Measurements from ENCODE around the gene ARMC6. TPM values are rescaled to one million over a fixed set of nuclear protein-coding genes. Genes with fewer than 3 reads are reported as not detected.

Gene ARMC6
- total RNA-seq, 4 donors from 2014 or later, result 12.0 to 32.3 (median 15.6) TPM

DNA sequence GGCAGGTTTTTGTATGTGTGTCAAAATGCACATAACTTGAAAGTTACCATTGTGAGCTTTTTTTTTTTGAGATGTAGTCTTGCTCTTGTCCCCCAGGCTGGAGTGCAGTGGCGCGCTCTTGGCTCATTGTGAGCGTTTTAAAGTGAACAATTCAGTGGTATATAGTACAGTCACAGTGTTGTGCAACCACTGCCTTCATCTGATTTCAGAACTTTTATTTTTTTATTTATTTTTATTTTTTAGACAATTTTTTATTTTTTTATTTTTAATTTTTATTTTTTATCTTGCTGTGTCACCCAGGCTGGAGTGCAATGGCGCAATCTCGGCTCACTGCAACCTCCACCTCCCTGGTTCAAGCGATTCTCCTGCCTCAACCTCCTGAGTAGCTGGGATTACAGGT is 45.4 kb downstream of the ARMC6 start:
- H3K27ac ChIP-seq, result no peak overlapping the region
- no peak for DNase-seq
- no peaks in the 10 kb centered on the region for H3K9me3 ChIP-seq
- no peak for TF ChIP-seq POLR2A (IDR thresholded peaks at IDR 0.05)
- TF ChIP-seq, protein P1, sequence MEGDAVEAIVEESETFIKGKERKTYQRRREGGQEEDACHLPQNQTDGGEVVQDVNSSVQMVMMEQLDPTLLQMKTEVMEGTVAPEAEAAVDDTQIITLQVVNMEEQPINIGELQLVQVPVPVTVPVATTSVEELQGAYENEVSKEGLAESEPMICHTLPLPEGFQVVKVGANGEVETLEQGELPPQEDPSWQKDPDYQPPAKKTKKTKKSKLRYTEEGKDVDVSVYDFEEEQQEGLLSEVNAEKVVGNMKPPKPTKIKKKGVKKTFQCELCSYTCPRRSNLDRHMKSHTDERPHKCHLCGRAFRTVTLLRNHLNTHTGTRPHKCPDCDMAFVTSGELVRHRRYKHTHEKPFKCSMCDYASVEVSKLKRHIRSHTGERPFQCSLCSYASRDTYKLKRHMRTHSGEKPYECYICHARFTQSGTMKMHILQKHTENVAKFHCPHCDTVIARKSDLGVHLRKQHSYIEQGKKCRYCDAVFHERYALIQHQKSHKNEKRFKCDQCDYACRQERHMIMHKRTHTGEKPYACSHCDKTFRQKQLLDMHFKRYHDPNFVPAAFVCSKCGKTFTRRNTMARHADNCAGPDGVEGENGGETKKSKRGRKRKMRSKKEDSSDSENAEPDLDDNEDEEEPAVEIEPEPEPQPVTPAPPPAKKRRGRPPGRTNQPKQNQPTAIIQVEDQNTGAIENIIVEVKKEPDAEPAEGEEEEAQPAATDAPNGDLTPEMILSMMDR (IDR thresholded peaks at IDR 0.05), result no peak
- H3K4me1 ChIP-seq, result no peaks in the 10 kb centered on the region
- no peak overlapping the region for H3K4me3 ChIP-seq
- no peaks in the 10 kb centered on the region for H3K27me3 ChIP-seq
- intact Hi-C loops (cut with DNase I; ENCODE audit: low total_unique reads), result no loop called here
- H3K36me3 ChIP-seq, result no peaks in the 10 kb centered on the region

DNA sequence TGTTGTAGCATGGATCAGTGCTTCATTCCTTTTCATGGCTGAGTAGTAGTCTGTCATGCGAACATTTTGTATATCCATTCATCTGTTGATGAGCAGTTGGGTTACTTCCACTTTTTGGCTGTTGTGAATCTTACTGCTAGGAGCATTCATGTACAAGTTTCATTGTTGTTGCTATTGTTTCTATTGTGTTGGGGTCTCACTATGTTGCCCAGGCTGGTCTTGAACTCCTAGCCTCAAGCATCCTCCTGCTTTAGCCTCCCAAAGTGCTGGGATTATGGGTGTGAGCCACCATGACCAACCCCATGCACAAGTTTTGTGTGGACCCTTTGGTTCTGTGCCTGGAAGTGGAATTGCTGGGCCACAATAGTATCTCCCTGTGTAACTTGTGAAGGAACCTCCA is 46.2 kb downstream of the ARMC6 start:
- DNase-seq, result no peak
- Histone ChIP-seq H3K27ac (no peak overlapping the region), H3K4me1 (no peaks in the 10 kb centered on the region), H3K27me3 (no peaks in the 10 kb centered on the region), H3K4me3 (no peak overlapping the region), H3K36me3 (no peaks in the 10 kb centered on the region), H3K9me3 (no peaks in the 10 kb centered on the region)
- intact Hi-C loops (cut with DNase I; ENCODE audit: low total_unique reads), result no loop called here
- TF ChIP-seq, protein P1 (IDR thresholded peaks at IDR 0.05), result no peak
- TF ChIP-seq POLR2A (IDR thresholded peaks at IDR 0.05), result no peak

DNA sequence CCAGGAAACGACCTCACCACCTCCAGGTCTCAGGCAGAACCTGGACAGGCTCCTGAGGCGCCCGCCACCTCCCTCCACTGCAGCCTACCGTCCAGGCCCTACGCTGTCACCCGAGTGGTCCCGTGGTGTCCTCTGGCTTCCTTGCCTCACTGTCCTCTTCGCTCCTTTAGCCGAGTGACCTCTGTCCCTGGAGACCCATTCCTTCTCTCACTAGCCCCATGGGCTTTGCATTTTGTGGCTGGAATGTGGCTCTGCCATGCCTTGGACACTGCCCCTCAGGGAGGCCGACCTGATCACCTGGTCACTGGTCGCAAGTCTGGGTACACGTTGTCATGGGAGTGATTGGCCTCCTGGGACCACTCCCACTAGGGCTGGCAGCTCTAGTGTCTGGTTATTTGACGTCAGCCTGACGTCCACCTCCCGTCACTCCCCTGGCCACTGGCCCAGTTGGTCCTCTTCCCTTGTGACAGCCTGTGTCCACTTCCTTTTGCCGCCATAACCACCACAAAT is 48.3 kb downstream of the ARMC6 start:
- Histone ChIP-seq H3K36me3 (no peaks in the 10 kb centered on the region), H3K4me3 (no peak overlapping the region), H3K27me3 (no peaks in the 10 kb centered on the region), H3K9me3 (no peaks in the 10 kb centered on the region), H3K27ac (peak overlapping the region in 1 of 2 donors; percentile 20), H3K4me1 (no peaks in the 10 kb centered on the region)
- TF ChIP-seq, protein P1 (IDR thresholded peaks at IDR 0.05), result no peak
- TF ChIP-seq POLR2A (IDR thresholded peaks at IDR 0.05), result no peak
- intact Hi-C loops (cut with DNase I; ENCODE audit: low total_unique reads), result no loop called here
- DNase-seq, result peak; percentile 46

DNA sequence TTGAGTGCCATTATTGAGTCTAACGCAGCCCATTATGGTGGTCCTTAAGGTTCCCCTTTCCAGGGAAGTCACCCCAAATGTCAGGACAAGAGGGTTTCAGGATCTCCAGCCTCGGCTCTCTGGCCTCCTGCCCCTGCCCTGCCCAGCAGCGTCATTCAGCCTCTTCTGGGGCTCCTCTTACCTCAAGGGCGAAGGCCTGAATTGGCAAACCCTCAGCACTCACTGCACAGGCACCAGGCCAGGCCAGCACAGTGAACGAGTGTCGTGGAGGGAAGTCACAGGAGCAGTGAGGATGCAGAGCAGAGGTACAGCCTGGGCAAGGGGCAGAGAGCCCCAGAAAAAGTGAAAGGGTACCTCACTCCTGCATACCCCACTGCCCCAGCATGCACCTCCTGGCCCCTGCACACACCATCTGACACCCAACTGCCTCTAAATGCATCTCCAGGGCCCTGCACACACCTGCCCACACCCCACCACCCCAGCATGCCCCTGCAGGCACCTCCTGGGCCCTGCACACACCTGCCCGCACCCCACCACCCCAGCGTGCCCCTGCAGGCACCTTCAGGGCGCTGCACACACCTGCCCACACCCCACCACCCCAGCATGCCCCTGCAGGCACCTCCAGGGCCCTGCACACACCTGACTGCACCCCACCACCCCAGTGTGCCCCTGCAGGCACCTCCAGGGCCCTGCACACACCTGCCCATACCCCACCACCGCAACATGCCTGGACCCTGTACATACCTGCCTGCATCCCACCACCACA is 50.2 kb downstream of the ARMC6 start:
- Histone ChIP-seq H3K9me3 (no peaks in the 10 kb centered on the region), H3K4me3 (no peak overlapping the region), H3K4me1 (no peaks in the 10 kb centered on the region), H3K36me3 (no peaks in the 10 kb centered on the region), H3K27me3 (no peaks in the 10 kb centered on the region), H3K27ac (no peak overlapping the region)
- TF ChIP-seq POLR2A (IDR thresholded peaks at IDR 0.05), result no peak
- TF ChIP-seq, protein P1 (IDR thresholded peaks at IDR 0.05), result no peak
- no peak for DNase-seq
- intact Hi-C loops (cut with DNase I; ENCODE audit: low total_unique reads), result no loop called here

DNA sequence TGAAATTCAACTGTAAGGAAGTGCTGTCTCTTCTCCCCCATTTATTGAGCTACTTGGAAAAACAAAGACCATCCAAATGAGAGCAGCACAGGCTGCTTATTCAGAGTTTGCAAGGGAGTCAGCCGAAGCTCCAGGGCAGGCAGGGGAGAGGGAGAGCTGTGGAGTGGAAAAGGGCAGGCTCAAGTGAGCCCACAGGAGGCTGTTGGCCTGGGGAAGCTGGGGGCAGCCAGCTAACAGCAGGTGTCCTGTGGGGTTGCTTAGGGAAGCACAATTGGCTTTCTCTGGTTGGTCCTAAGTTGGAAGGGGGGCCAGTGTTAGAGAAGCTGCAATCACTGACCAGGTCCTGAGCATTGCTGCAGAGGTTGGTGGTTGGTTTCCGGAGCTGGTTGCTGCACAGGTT is 54.3 kb downstream of the ARMC6 start:
- DNase-seq, result no peak
- intact Hi-C loops (cut with DNase I; ENCODE audit: low total_unique reads), result no loop called here
- Histone ChIP-seq H3K36me3 (no peaks in the 10 kb centered on the region), H3K4me3 (no peak overlapping the region), H3K27me3 (no peaks in the 10 kb centered on the region), H3K4me1 (no peaks in the 10 kb centered on the region), H3K27ac (no peak overlapping the region), H3K9me3 (no peaks in the 10 kb centered on the region)
- TF ChIP-seq, protein P1 (IDR thresholded peaks at IDR 0.05), result no peak
- TF ChIP-seq POLR2A (IDR thresholded peaks at IDR 0.05), result no peak

All from uterus (tissue), 4 donors.